H9 (cell line): ENCODE measurements around the gene HARS1. TPM values are rescaled to one million over a fixed set of nuclear protein-coding genes. Genes with fewer than 3 reads are reported as not detected.

Experiments used
- DNase-seq: peaks from one replicate; pipeline ENCODE4 v3.0.0-alpha.2; 2017
- H2AFZ ChIP-seq: one replicate; pipeline ENCODE4 v1.6.1; 2013; ENCODE audit warnings: mild to moderate bottlenecking, low read length, control low read depth, moderate library complexity
- H2AK5ac ChIP-seq: 2 replicates; pipeline ENCODE4 v1.6.1; 2013; ENCODE audit warnings: low read length, control low read depth, mixed read lengths; ENCODE audit not compliant: insufficient read length
- H2BK120ac ChIP-seq: one replicate; pipeline ENCODE4 v1.6.1; 2013; ENCODE audit warnings: low read depth, mild to moderate bottlenecking, low read length, control low read depth, inconsistent platforms; ENCODE audit not compliant: poor library complexity, severe bottlenecking
- H2BK12ac ChIP-seq: 2 replicates; pipeline ENCODE4 v1.6.1; 2013; ENCODE audit warnings: low read length, control low read depth, mixed read lengths, low read depth; ENCODE audit not compliant: insufficient read length
- H2BK15ac ChIP-seq: 2 replicates; pipeline ENCODE4 v1.6.1; 2013; ENCODE audit warnings: low read depth, low read length, control low read depth
- H2BK20ac ChIP-seq: one replicate; pipeline ENCODE4 v1.6.1; 2013; ENCODE audit warnings: low read depth, mild to moderate bottlenecking, low read length, control low read depth, inconsistent platforms; ENCODE audit not compliant: poor library complexity, severe bottlenecking
- H2BK5ac ChIP-seq: 2 replicates; pipeline ENCODE4 v1.6.1; 2013; ENCODE audit warnings: low read length, control low read depth, mixed read lengths; ENCODE audit not compliant: insufficient read length
- H3K14ac ChIP-seq: 2 replicates; pipeline ENCODE4 v1.6.1; 2013; ENCODE audit warnings: low read length, control low read depth; ENCODE audit not compliant: insufficient read depth
- H3K18ac ChIP-seq: 2 replicates; pipeline ENCODE4 v1.6.1; 2013; ENCODE audit warnings: low read depth, mild to moderate bottlenecking, mixed read lengths, low read length, control low read depth; ENCODE audit not compliant: insufficient read length
- H3K23ac ChIP-seq: 2 replicates; pipeline ENCODE4 v1.6.1; 2013; ENCODE audit warnings: low read length, control low read depth, mixed read lengths, low read depth; ENCODE audit not compliant: insufficient read length
- H3K23me2 ChIP-seq: 2 replicates; pipeline ENCODE4 v1.6.1; 2013; ENCODE audit warnings: low read depth, mild to moderate bottlenecking, mixed read lengths, low read length, control low read depth; ENCODE audit not compliant: insufficient read length, poor library complexity, severe bottlenecking
- H3K27ac ChIP-seq: 2 replicates; pipeline ENCODE4 v1.5.1; 2013; ENCODE audit warnings: low read length, control low read depth, mixed read lengths, low read depth; ENCODE audit not compliant: insufficient read length
- H3K27me3 ChIP-seq: 2 replicates; pipeline ENCODE4 v1.6.1; 2013; ENCODE audit warnings: low read length, control low read depth, inconsistent platforms; ENCODE audit not compliant: insufficient read depth
- H3K4ac ChIP-seq: 2 replicates; pipeline ENCODE4 v1.6.1; 2013; ENCODE audit warnings: low read depth, mild to moderate bottlenecking, control low read depth, inconsistent platforms, low read length, moderate library complexity
- H3K4me1 ChIP-seq: 2 replicates; pipeline ENCODE4 v1.6.1; 2013; ENCODE audit warnings: low read length, control low read depth, inconsistent platforms; ENCODE audit not compliant: insufficient read depth
- H3K4me2 ChIP-seq: 2 replicates; pipeline ENCODE4 v1.6.1; 2013; ENCODE audit warnings: low read length, control low read depth, mixed read lengths; ENCODE audit not compliant: insufficient read length, insufficient read depth
- H3K56ac ChIP-seq: 2 replicates; pipeline ENCODE4 v1.6.1; 2013; ENCODE audit warnings: low read depth, mild to moderate bottlenecking, mixed read lengths, low read length, control low read depth; ENCODE audit not compliant: insufficient read length
- H3K79me1 ChIP-seq: 2 replicates; pipeline ENCODE4 v1.6.1; 2013; ENCODE audit warnings: low read depth, mild to moderate bottlenecking, moderate library complexity, low read length, control low read depth, inconsistent platforms; ENCODE audit not compliant: insufficient read depth, poor library complexity, severe bottlenecking
- H3K79me2 ChIP-seq: 2 replicates; pipeline ENCODE4 v1.6.1; 2013; ENCODE audit warnings: low read length, control low read depth, inconsistent platforms; ENCODE audit not compliant: insufficient read depth
- H3K9ac ChIP-seq: 2 replicates; pipeline ENCODE4 v1.6.1; 2013; ENCODE audit warnings: low read length, control low read depth, mixed read lengths; ENCODE audit not compliant: insufficient read length; ENCODE audit errors: extremely low read depth
- H3K9me3 ChIP-seq: one replicate; pipeline ENCODE4 v1.6.1; 2013; ENCODE audit warnings: low read depth, low read length, inconsistent platforms; ENCODE audit not compliant: control insufficient read depth
- H3T11ph ChIP-seq: one replicate; pipeline ENCODE4 v1.6.1; 2013; ENCODE audit warnings: mild to moderate bottlenecking, low read length, control low read depth, inconsistent platforms
- H4K20me1 ChIP-seq: one replicate; pipeline ENCODE4 v1.6.1; 2013; ENCODE audit not compliant: control insufficient read depth, insufficient read length, insufficient read depth
- H4K5ac ChIP-seq: 2 replicates; pipeline ENCODE4 v1.6.1; 2013; ENCODE audit warnings: low read depth, mild to moderate bottlenecking, mixed read lengths, low read length, control low read depth; ENCODE audit not compliant: insufficient read length
- H4K8ac ChIP-seq: replicated peaks from 2 replicates; pipeline ENCODE4 v1.6.1; 2013; ENCODE audit warnings: low read length, control low read depth, mixed read lengths, low read depth; ENCODE audit not compliant: insufficient read length
- H4K91ac ChIP-seq: 2 replicates; pipeline ENCODE4 v1.6.1; 2013; ENCODE audit warnings: low read depth, mild to moderate bottlenecking, moderate library complexity, mixed read lengths, low read length, control low read depth; ENCODE audit not compliant: insufficient read length
- H3K27ac Mint-ChIP-seq, 3 experiments: 2 replicates in 2 of 3; 3 replicates in 1 of 3; pipeline ENCODE4 v1.8.0; 2020 to 2021; ENCODE audit warnings: mixed read lengths in 3 of 3, mild to moderate bottlenecking in 1 of 3, moderate library complexity in 1 of 3
- H3K27me3 Mint-ChIP-seq: 2 replicates; pipeline ENCODE4 v1.8.0; 2021; ENCODE audit warnings: low read depth, mild to moderate bottlenecking, moderate library complexity, mixed read lengths
- H3K36me3 Mint-ChIP-seq, 3 experiments: 2 replicates in 2 of 3; 3 replicates in 1 of 3; pipeline ENCODE4 v1.8.0; 2020 to 2021; ENCODE audit warnings: low read depth in 3 of 3, mixed read lengths in 3 of 3; ENCODE audit not compliant: insufficient read depth in 1 of 3
- H3K4me1 Mint-ChIP-seq, 2 experiments: 2 replicates each; pipeline ENCODE4 v1.8.0; 2020; ENCODE audit warnings: mixed read lengths in 2 of 2
- H3K4me3 Mint-ChIP-seq, 2 experiments: 2 replicates in 1 of 2; 3 replicates in 1 of 2; pipeline ENCODE4 v1.8.0; 2020 to 2021; ENCODE audit warnings: mild to moderate bottlenecking in 2 of 2, mixed read lengths in 2 of 2, moderate library complexity in 1 of 2
- H3K9me3 Mint-ChIP-seq, 2 experiments: 2 replicates in 1 of 2; 3 replicates in 1 of 2; pipeline ENCODE4 v1.8.0; 2020; ENCODE audit warnings: mild to moderate bottlenecking in 2 of 2, mixed read lengths in 2 of 2, moderate library complexity in 1 of 2
- CTCF ChIP-seq: fragments of 200-600 bp; sonication (generic); conservative IDR thresholded peaks from 3 replicates; pipeline ENCODE4 v1.8.0; 2021; ENCODE audit warnings: antibody characterized with exemption, mild to moderate bottlenecking
- WGBS: extraction: QIAGEN DNeasy Blood & Tissue Kit; methylation state at CpG from one replicate; pipeline ENCODE4 v1.1.7; 2013; ENCODE audit warnings: missing lambda C conversion rate, low lambda C conversion rate, mixed read lengths; ENCODE audit not compliant: insufficient read length; ENCODE audit errors: extremely low coverage; 5-methylcytosine and 5-hydroxymethylcytosine counted together
- total RNA-seq: library from RNA; stranded (reverse); gene quantifications from 2 replicates; pipeline ENCODE4 v1.2.1, GENCODE V29; 2021

HARS1 gene
- total RNA-seq, 1 experiment from 2014 or later, result 70.2 TPM

- peaks cover 0 to 4% of the 10 kb centered on the region in 2 experiments; a peak in 3 of 5 replicates for H3K9me3 Mint-ChIP-seq
- no peak for TF ChIP-seq CTCF
- peaks cover 22 to 30% of the 10 kb centered on the region in 2 experiments for H3K4me1 Mint-ChIP-seq
- no peak overlapping the region for H3K18ac ChIP-seq
- H4K8ac ChIP-seq, result no peak overlapping the region
- no peaks in the 10 kb centered on the region for H4K20me1 ChIP-seq
- H3K4ac ChIP-seq, result no peak overlapping the region
- no peak overlapping the region for H2BK20ac ChIP-seq
- DNase-seq, result no peak
- H3K27ac Mint-ChIP-seq, result no peak overlapping the region
- H3K79me1 ChIP-seq, result no peaks in the 10 kb centered on the region
- H3K23ac ChIP-seq, result no peak overlapping the region
- no peaks in the 10 kb centered on the region for H3K4me1 ChIP-seq
- H4K91ac ChIP-seq, result no peak overlapping the region
- no peaks in the 10 kb centered on the region for H3K79me2 ChIP-seq
- no peak overlapping the region for H2BK15ac ChIP-seq
- no peak overlapping the region for H4K5ac ChIP-seq
- H3K56ac ChIP-seq, result no peak overlapping the region
- no peak overlapping the region for H3K9ac ChIP-seq
- H3T11ph ChIP-seq, result no peak overlapping the region
- peaks cover 8% of the 10 kb centered on the region for H3K23me2 ChIP-seq
- H2BK5ac ChIP-seq, result no peak overlapping the region
- no peak overlapping the region for H2BK12ac ChIP-seq
- H3K9me3 ChIP-seq, result no peaks in the 10 kb centered on the region
- H3K4me3 Mint-ChIP-seq, result no peak overlapping the region
- no peaks in the 10 kb centered on the region for H3K27me3 ChIP-seq
- no peak overlapping the region for H2AFZ ChIP-seq
- H3K4me2 ChIP-seq, result no peak overlapping the region
- H3K27ac ChIP-seq, result no peak overlapping the region
- peaks cover 32 to 55% (median 55%) of the 10 kb centered on the region in 3 experiments for H3K36me3 Mint-ChIP-seq
- H3K27me3 Mint-ChIP-seq, result 0 out of 2 replicates have a peak, but pooled peaks cover 2% of the 10 kb centered on the region
- no peak overlapping the region for H2AK5ac ChIP-seq
- WGBS, result no CpG with 5 or more reads among the region's 8 CpGs
- H3K14ac ChIP-seq, result no peak overlapping the region
- H2BK120ac ChIP-seq, result no peak overlapping the region
Measured at GRCh38 chr5:140641716-140642115, 49.5 kb downstream of the HARS1 start.
